Body of pancreas (tissue), 4 donors: ENCODE measurements around the gene SEL1L3. TPM values are rescaled to one million over a fixed set of nuclear protein-coding genes. Genes with fewer than 3 reads are reported as not detected.
A peak's percentile ranks its signal among the peaks of the same experiment; 100 is the strongest.

Source experiments
- ATAC-seq: fragments of 150-250 bp; one replicate; pipeline ENCODE4 v1.9.1; 2016
- DNase-seq, 4 donors: peaks; one replicate each; pipeline ENCODE4 v3.0.0-alpha.2; 2019
- H3K27ac ChIP-seq, 4 donors: fragments of 200-600 bp; sonication (generic); 1 replicate in 3 of 4; 2 replicates in 1 of 4; pipeline versions ENCODE4 v1.5.1 to v1.6.1; 2016 to 2019; ENCODE audit warnings: mild to moderate bottlenecking in 1 of 4, mixed read lengths in 1 of 4, moderate library complexity in 1 of 4
- H3K27me3 ChIP-seq, 2 donors: fragments of 200-600 bp; sonication (generic); one replicate each; pipeline ENCODE4 v1.6.0; 2016; ENCODE audit warnings: mild to moderate bottlenecking in 1 of 2
- H3K36me3 ChIP-seq, 2 donors: fragments of 200-600 bp; sonication (generic); replicated peaks in 1 of 2; 2 replicates each; pipeline ENCODE4 v1.5.1; 2016; ENCODE audit warnings: low read depth in 2 of 2; ENCODE audit not compliant: insufficient read depth in 1 of 2
- H3K4me1 ChIP-seq: fragments of 200-600 bp; sonication (generic); one replicate; pipeline ENCODE4 v1.6.0; 2016
- H3K4me3 ChIP-seq, 2 donors: fragments of 200-600 bp; sonication (generic); 1 replicate in 1 of 2; 2 replicates in 1 of 2; pipeline ENCODE4 v1.5.1; 2016 to 2019
- H3K9me3 ChIP-seq, 3 donors: fragments of 200-600 bp; sonication (generic); 1 replicate in 2 of 3; 2 replicates in 1 of 3; pipeline ENCODE4 v1.5.1; 2016
- POLR2A ChIP-seq, 3 donors: fragments of 450-650 bp; IDR thresholded peaks; one replicate each; pipeline ENCODE4 v1.6.1; 2016; ENCODE audit warnings: antibody characterized with exemption in 3 of 3, mild to moderate bottlenecking in 2 of 3
- WGBS, 2 donors: methylation state at CpG; one replicate each; pipeline ENCODE4 v1.1.5; 2017; 5-methylcytosine and 5-hydroxymethylcytosine counted together
- intact Hi-C: fragments of 100-400 bp; cut with DNase I; formaldehyde crosslinking; loops from one replicate; pipeline ENCODE4 v1.15.1; 2023
- total RNA-seq, 2 donors: library from RNA; depleted of rRNA; stranded (reverse); fragments of >200 nt; gene quantifications; one replicate each; pipeline ENCODE4 v1.1.0, GENCODE V29; 2016
- TF ChIP-seq, protein P1 (sequence below), 7 experiments: fragments of 450-650 bp in 4 of 7; fragments of 200-600 bp in 3 of 7; sonication (generic) in 3 of 7; IDR thresholded peaks; one replicate each; pipeline ENCODE4 v1.5.1; 2016 to 2019; ENCODE audit warnings: antibody characterized with exemption in 7 of 7

The SEL1L3 gene
- total RNA-seq, 2 donors from 2014 or later = 32.3 to 64.1 TPM

DNA sequence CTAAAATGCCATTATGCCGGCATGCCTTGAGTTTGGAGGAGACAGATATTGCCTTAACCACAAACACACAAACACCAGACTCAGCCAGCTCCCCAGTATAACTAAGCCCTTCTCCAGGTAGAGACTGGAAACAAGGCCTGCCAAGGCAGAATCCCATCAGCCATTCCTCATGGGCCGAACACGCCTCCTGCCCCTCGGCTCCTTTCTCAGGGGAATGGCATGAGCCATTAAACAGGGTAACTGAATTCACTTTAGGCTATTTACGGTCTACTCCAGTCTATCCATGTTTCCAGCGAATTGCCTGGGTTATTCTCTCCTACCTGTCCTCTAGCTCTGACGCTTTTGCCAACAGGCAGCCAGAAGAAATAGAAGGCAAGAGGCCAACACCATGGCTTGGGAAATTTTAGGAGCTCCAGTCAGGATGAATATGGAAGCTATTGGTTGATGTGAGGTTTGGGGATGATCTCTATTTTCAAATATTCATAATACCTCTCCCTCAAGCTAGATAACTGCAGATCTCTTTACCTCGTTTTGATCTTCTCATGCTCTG, 4.9 kb downstream of the SEL1L3 start:
- Histone ChIP-seq H3K36me3 (no peaks in the 10 kb centered on the region), H3K4me1 (peaks cover 52% of the 10 kb centered on the region), H3K27me3 (no peaks in the 10 kb centered on the region), H3K4me3 (no peak overlapping the region), H3K27ac (no peak overlapping the region), H3K9me3 (no peaks in the 10 kb centered on the region)
- no peak for ATAC-seq
- 86 to 91% methylated on average over 8 of the region's 8 CpGs for WGBS, 2 donors
- intact Hi-C loops = no loop called here
- TF ChIP-seq POLR2A (IDR thresholded peaks at IDR 0.05) = no peak
- TF ChIP-seq, protein P1, sequence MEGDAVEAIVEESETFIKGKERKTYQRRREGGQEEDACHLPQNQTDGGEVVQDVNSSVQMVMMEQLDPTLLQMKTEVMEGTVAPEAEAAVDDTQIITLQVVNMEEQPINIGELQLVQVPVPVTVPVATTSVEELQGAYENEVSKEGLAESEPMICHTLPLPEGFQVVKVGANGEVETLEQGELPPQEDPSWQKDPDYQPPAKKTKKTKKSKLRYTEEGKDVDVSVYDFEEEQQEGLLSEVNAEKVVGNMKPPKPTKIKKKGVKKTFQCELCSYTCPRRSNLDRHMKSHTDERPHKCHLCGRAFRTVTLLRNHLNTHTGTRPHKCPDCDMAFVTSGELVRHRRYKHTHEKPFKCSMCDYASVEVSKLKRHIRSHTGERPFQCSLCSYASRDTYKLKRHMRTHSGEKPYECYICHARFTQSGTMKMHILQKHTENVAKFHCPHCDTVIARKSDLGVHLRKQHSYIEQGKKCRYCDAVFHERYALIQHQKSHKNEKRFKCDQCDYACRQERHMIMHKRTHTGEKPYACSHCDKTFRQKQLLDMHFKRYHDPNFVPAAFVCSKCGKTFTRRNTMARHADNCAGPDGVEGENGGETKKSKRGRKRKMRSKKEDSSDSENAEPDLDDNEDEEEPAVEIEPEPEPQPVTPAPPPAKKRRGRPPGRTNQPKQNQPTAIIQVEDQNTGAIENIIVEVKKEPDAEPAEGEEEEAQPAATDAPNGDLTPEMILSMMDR (IDR thresholded peaks at IDR 0.05) = no peak
- no peak for DNase-seq

GRCh38 chr4:25857403-25857802, 5.4 kb downstream of the SEL1L3 start:
- Histone ChIP-seq H3K4me1 (peaks cover 52% of the 10 kb centered on the region), H3K36me3 (no peaks in the 10 kb centered on the region), H3K27ac (peak overlapping the region in 3 of 4 donors; percentile 2 to 83 (median 5)), H3K27me3 (no peaks in the 10 kb centered on the region), H3K9me3 (no peaks in the 10 kb centered on the region), H3K4me3 (no peak overlapping the region)
- intact Hi-C loops = no loop called here
- no peak for DNase-seq
- TF ChIP-seq POLR2A (IDR thresholded peaks at IDR 0.05) = no peak
- TF ChIP-seq, protein P1 (IDR thresholded peaks at IDR 0.05) = no peak
- ATAC-seq = no peak
- WGBS, 2 donors = 93 to 94% methylated on average over 2 of the region's 2 CpGs

DNA sequence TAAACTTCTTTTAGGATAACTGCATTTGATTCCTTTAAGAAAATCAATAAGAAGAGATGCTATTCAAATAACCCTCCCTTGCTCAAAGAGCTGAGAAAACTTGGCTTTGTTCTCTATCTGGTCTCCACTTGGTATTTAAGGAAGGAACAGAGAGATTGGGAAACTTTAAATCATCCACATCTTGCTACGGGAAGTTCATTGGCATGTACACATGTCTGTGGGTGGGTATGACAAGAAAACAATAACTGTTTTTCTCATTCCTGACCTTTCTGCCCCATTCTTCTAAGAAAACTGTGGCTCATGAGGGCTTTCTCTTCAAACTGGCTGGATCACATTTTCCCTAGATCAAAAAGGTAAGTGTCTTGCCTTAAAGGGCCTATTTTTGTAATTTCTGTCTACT, 6.0 kb downstream of the SEL1L3 start:
- TF ChIP-seq POLR2A (IDR thresholded peaks at IDR 0.05) = no peak
- TF ChIP-seq, protein P1 (IDR thresholded peaks at IDR 0.05) = no peak
- Histone ChIP-seq H3K27ac (peak overlapping the region in 3 of 4 donors; percentile 2 to 83 (median 5)), H3K36me3 (no peaks in the 10 kb centered on the region), H3K27me3 (no peaks in the 10 kb centered on the region), H3K9me3 (no peaks in the 10 kb centered on the region), H3K4me1 (peaks cover 52% of the 10 kb centered on the region), H3K4me3 (no peak overlapping the region)
- DNase-seq (no peak), ATAC-seq (no peak)
- intact Hi-C loops = no loop called here
- 22 to 31% methylated on average over 1 of the region's 1 CpG for WGBS, 2 donors

GRCh38 chr4:25852103-25852502, 10.7 kb downstream of the SEL1L3 start:
- no peaks in the 10 kb centered on the region for H3K36me3 ChIP-seq
- H3K27me3 ChIP-seq = no peaks in the 10 kb centered on the region
- DNase-seq = no peak
- no peak overlapping the region for H3K4me3 ChIP-seq
- WGBS, 2 donors = 86 to 90% methylated on average over 3 of the region's 3 CpGs
- TF ChIP-seq POLR2A (IDR thresholded peaks at IDR 0.05) = no peak
- TF ChIP-seq, protein P1 (IDR thresholded peaks at IDR 0.05) = no peak
- no peak for ATAC-seq
- H3K9me3 ChIP-seq = no peaks in the 10 kb centered on the region
- no peak overlapping the region for H3K27ac ChIP-seq
- intact Hi-C loops = no loop called here
- H3K4me1 ChIP-seq = peaks cover 23% of the 10 kb centered on the region

DNA sequence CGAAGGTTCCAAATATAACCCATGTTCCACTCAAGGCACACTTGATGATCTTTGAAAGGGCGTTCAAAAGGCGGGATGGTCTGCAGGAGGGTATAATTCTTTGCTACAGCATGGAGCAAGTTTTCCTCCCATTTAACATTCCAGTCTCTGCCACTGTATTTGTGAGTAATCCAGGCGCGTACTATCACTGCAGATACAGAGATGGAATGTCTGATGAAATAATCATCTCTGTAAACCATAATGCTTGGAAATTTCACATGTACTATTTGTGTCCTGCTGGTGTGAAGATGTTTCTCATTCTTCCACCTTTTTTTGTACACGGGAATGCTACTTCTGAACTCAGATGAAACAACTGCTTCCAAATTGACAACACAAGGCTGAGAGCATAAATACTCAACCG, 15.5 kb downstream of the SEL1L3 start:
- Histone ChIP-seq H3K4me1 (peaks cover 9% of the 10 kb centered on the region), H3K27me3 (no peaks in the 10 kb centered on the region), H3K27ac (no peak overlapping the region), H3K9me3 (no peaks in the 10 kb centered on the region), H3K36me3 (no peaks in the 10 kb centered on the region), H3K4me3 (no peak overlapping the region)
- no peak for ATAC-seq
- no peak for DNase-seq
- TF ChIP-seq, protein P1 (IDR thresholded peaks at IDR 0.05) = no peak
- TF ChIP-seq POLR2A (IDR thresholded peaks at IDR 0.05) = no peak
- 92 to 93% methylated on average over 7 of the region's 7 CpGs for WGBS, 2 donors
- intact Hi-C loops = no loop called here
